Measurements from ENCODE around the gene IL17B. TPM values are rescaled to one million over a fixed set of nuclear protein-coding genes. Genes with fewer than 3 reads are reported as not detected.

Gene IL17B
- total and polyA plus RNA-seq, 2 of the 8 experiments (the other 6 are each of a cell fraction or from before 2014, with no cell fraction given): 0.18 TPM; not detected in 1

- TF ChIP-seq RFX5 (IDR thresholded peaks at IDR 0.05; ENCODE audit: borderline replicate concordance, low read depth, low read length): no peak
- TF ChIP-seq EP300 (IDR thresholded peaks at IDR 0.05; ENCODE audit: borderline replicate concordance in 1 of 2, low read depth in 2 of 2, low read length in 2 of 2): no peak
Measured at GRCh38 chr5:149415066-149415967, 36.2 kb upstream of the IL17B start (continued).

Data from H1 (cell line).